ENCODE data around the gene FBN1.

Gene FBN1

DNA sequence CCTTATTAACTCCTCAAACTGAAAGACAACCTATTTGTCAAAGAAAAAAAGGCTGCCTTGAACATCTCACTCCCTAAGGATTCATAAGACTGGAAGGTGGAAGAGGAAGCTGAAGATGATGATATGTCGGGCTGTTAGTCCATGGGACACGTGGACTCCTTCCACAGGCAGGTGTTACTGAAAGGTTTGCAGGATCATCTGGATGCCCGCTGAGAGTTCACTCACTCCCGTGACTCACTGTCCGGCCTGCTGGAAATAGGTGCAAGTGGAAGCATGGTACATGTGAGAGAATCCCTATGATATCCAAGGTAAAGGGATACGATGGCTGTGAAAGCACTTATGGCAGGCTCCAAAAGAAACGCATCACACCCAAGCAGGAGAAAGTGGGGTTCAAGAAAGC, 33.3 kb upstream of the FBN1 start:
- no peak for ATAC-seq
- TF ChIP-seq ZNF70 (CRISPR knock-in tag; IDR thresholded peaks at IDR 0.05) (no peak), ZFP30 (CRISPR knock-in tag; IDR thresholded peaks at IDR 0.05) (no peak), POU6F1 (CRISPR knock-in tag; IDR thresholded peaks at IDR 0.05; ENCODE audit: borderline replicate concordance, low read depth) (no peak), GLIS3 (CRISPR knock-in tag; IDR thresholded peaks at IDR 0.05) (no peak), OSR1 (CRISPR knock-in tag; IDR thresholded peaks at IDR 0.05) (no peak), PPARA (CRISPR knock-in tag; IDR thresholded peaks at IDR 0.05; ENCODE audit: borderline replicate concordance) (no peak), ZNF8 (CRISPR knock-in tag; IDR thresholded peaks at IDR 0.05) (no peak), ARNTL (CRISPR knock-in tag; IDR thresholded peaks at IDR 0.05; ENCODE audit: borderline replicate concordance, low read depth) (no peak), BACH2 (CRISPR knock-in tag; IDR thresholded peaks at IDR 0.05; ENCODE audit: borderline replicate concordance) (no peak), CSDC2 (CRISPR knock-in tag; IDR thresholded peaks at IDR 0.05) (no peak), ESRRG (CRISPR knock-in tag; IDR thresholded peaks at IDR 0.05) (no peak), CREB5 (CRISPR knock-in tag; IDR thresholded peaks at IDR 0.05; ENCODE audit: low read depth) (no peak), RARB (CRISPR knock-in tag; IDR thresholded peaks at IDR 0.05) (no peak), CSRNP3 (CRISPR knock-in tag; IDR thresholded peaks at IDR 0.05) (no peak), ZFP3 (CRISPR knock-in tag; IDR thresholded peaks at IDR 0.05) (no peak), ISL1 (CRISPR knock-in tag; IDR thresholded peaks at IDR 0.05) (no peak)
- TF ChIP-seq, protein P1, sequence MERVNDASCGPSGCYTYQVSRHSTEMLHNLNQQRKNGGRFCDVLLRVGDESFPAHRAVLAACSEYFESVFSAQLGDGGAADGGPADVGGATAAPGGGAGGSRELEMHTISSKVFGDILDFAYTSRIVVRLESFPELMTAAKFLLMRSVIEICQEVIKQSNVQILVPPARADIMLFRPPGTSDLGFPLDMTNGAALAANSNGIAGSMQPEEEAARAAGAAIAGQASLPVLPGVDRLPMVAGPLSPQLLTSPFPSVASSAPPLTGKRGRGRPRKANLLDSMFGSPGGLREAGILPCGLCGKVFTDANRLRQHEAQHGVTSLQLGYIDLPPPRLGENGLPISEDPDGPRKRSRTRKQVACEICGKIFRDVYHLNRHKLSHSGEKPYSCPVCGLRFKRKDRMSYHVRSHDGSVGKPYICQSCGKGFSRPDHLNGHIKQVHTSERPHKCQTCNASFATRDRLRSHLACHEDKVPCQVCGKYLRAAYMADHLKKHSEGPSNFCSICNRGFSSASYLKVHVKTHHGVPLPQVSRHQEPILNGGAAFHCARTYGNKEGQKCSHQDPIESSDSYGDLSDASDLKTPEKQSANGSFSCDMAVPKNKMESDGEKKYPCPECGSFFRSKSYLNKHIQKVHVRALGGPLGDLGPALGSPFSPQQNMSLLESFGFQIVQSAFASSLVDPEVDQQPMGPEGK (CRISPR knock-in tag; IDR thresholded peaks at IDR 0.05; ENCODE audit: borderline replicate concordance), result no peak

- ATAC-seq, result no peak
- TF ChIP-seq ESRRG (CRISPR knock-in tag; IDR thresholded peaks at IDR 0.05) (no peak), RARB (CRISPR knock-in tag; IDR thresholded peaks at IDR 0.05) (no peak), ZC3H10 (CRISPR knock-in tag; IDR thresholded peaks at IDR 0.05) (no peak), ZNF70 (CRISPR knock-in tag; IDR thresholded peaks at IDR 0.05) (no peak), ZNF565 (CRISPR knock-in tag; conservative IDR thresholded peaks at IDR 0.05; ENCODE audit: low read depth) (no peak), POU6F1 (CRISPR knock-in tag; IDR thresholded peaks at IDR 0.05; ENCODE audit: borderline replicate concordance, low read depth) (no peak), CREB5 (CRISPR knock-in tag; IDR thresholded peaks at IDR 0.05; ENCODE audit: low read depth) (no peak), CSDC2 (CRISPR knock-in tag; IDR thresholded peaks at IDR 0.05) (no peak), ISL1 (CRISPR knock-in tag; IDR thresholded peaks at IDR 0.05) (no peak), ZFP30 (CRISPR knock-in tag; IDR thresholded peaks at IDR 0.05) (no peak), ZNF8 (CRISPR knock-in tag; IDR thresholded peaks at IDR 0.05) (no peak), OSR1 (CRISPR knock-in tag; IDR thresholded peaks at IDR 0.05) (no peak)
- TF ChIP-seq, protein P1 (CRISPR knock-in tag; IDR thresholded peaks at IDR 0.05; ENCODE audit: borderline replicate concordance), result no peak
Observed at GRCh38 chr15:48677821-48678220, 32.3 kb upstream of the FBN1 start.
